Hematopoietic multipotent progenitor cell treated with erythropoietin and hydrocortisone succinate and interleukin-3 and kit ligand, for 4 days (in vitro differentiated cells): ENCODE results near the gene USP20.
A peak's percentile ranks its signal among the peaks of the same experiment; 100 is the strongest.

Experiments
- DNase-seq: peaks from one replicate; pipeline ENCODE4 v3.0.0-alpha.2; 2015

USP20 gene

DNA sequence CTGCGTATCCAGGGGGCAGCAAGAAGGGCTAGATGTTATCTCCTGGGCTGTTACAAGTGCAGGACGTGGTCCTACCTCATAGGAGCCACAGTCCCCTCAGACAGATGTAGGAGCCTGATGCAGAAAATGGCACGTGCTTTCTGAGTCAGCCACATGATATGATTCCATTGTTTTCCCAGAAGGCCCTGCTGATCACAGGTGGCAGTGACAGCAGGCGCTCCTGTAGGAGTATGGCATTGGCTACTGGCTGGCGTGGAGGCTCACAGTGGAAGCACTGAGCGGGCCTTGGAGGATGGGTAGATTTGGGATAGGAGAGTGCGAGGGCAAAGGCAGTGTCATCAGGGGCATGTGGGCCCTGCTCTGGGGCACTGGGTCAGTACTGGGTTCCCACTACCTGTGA, 21.9 kb downstream of the USP20 start:
- peak; percentile 46 for DNase-seq

DNA sequence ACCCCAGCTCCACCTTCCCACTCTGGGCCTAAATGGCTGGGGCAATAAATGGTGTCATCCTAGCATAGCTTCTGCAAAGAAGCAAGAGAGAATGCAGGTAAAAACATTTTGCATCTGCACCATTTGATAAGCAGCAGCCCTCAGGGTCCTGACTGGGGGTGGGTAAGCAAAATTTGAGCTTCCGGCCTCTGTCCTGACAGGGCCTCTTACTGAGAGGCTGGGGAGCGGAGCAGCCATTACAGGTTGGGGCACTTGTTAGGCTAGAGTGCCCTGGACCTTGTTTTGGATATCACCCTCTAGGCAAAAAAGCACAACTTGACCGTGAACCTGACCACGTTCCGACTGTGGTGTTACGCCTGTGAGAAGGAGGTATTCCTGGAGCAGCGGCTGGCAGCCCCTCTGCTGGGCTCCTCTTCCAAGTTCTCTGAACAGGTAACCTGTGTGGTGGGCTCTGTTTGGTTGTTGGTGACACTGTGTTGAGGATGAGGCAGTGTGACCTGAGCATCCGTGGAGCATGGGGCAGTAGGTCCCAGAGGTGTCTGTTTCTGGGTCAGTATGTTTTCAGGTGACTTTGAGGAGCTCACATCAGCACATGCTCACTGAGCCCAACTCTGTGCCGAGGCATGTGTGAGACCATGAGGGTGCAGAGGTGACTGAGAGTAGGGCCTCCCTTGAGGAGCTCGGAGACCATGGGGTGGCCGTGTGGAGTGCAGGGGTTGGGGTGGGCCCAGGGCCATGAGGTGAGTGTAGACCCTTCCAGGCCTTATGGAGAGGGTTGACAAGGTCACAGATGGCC, 23.1 kb downstream of the USP20 start:
- no peak for DNase-seq

DNA sequence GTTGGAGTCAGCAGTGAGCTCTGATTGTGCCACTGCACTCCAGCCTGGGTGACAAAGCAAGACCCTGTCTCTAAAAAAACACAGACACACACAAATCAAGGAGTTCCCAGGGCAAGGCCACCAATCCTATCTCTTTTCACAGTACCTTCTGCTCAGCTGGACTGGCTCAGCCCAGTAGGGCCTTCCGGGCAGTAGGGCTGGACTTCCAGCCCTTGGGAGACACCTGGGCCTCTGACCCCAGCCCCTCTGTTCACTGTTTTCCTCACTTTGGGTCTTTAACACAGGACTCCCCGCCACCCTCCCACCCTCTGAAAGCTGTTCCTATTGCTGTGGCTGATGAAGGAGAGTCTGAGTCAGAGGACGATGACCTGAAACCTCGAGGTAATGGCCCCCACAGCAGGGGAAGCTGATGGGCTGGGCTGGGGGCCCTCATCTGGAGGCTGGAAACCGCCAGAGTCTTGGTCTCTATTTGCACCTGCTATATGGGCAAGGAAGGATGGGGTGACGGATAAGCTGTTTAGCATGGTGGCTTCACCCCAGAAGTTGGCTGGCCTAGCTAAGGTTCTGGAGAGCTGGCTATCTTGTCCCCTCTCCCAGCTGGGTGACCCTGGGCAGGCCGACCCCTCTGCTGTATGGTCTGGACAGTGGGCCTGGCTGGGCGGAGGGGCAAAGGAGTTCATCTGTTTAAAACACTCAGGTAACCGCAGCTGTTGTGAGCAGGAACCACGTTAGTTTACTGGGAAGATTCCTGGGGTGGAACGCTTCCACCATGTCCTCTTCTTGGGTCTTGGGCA, 25.6 kb downstream of the USP20 start:
- DNase-seq, result peak; percentile 48

DNA sequence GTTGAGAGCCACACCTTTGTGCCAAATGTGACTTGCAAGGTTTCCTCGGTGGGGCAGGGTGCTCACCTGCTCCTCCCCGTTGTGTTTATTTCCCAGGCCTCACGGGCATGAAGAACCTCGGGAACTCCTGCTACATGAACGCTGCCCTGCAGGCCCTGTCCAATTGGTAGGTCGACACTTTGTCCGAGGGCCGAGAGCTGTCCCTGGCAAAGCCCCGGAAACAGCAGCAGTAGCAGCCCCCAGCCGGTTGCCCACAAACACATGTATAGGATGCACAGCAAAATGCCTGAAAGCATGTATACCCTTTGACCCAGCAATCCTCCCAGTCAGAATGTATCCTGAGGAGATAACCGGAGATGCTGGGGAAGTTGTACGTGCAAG, 26.2 kb downstream of the USP20 start:
- DNase-seq, result no peak

DNA sequence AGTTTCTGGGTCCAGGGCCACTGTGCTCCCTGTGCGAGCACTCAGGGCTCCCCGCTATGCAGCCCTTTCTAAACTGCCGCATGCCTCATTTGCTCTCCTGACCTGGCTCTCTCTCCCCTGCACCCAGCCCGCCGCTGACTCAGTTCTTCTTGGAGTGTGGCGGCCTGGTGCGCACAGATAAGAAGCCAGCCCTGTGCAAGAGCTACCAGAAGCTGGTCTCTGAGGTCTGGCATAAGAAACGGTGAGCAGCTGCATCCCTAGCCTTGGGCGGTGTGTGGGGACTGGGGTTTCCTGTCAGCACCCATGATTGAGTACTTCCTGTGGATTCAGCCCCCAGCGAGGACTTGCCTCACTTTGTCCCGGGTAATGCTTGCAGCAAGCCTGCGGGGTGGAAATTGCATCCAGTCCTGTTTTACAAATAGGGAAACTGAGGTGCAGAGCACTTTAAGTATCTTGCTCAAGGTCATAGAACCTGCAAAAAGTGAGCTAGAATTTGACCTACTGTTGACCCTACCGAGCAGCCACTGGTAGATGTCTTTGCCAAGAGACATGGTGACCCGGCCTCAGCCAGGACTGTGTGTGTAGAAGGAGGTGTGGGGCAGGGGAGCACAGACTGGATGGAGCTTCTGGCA, 27.9 kb downstream of the USP20 start:
- DNase-seq, result peak; percentile 100

DNA sequence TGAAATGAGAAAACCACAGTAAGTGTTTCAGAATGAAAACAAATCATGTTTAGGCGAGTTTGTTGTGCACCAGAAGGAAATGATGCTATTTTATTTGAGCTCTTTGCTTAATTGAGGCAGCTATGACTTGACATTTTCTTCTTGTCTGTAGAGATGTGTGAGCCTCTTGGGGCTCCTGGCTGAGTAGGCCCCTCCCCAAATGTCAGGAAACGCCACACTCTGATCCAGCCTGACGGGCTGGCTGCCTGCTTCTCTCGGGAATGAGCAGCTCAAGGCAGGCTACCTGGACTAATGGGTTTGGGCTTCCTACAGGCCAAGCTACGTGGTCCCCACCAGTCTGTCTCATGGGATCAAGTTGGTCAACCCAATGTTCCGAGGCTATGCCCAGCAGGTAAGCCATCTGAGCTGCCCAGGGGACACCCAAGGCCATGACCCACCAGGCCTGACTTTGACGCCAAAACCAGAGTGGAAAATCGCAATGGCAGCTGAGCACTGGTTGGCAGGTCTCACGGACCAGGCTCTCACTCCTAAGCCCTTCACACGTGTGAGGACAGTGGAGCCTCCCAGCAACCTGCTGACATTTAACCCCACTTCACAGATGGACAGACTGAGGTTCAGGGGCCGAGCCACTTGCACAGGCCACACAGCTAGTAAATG, 29.9 kb downstream of the USP20 start:
- peak; percentile 33 for DNase-seq

DNA sequence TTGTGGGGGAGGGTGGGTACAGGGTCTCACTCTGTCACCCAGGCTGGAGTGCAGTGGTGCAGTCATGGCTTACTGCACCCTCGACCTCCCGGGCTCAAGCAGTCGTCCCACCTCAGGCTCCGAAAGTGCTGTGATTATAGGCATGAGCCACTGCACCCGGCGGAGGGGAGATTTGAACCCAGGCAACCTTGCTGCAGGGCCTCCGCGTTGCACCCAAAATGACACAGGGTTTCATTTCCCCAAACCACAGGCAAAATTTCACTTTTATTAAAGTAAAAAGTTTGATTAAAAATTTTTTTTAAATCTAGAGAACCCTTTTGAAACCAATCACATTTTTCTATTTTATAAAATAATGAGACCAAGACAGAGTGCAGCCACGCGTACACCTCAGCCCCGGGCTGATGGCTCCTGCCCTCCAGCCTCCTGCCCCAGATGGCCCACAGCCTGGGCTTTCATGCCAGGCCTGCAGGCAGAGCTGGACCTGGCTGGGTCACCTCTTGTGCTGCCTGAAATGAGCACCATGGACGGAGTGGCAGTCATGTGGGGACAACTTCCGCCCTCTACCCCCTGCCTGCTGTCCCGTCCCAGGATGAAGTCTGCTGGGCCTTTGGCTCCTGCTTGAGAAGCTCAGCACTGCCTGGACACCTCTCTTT, 30.5 kb downstream of the USP20 start:
- no peak for DNase-seq

DNA sequence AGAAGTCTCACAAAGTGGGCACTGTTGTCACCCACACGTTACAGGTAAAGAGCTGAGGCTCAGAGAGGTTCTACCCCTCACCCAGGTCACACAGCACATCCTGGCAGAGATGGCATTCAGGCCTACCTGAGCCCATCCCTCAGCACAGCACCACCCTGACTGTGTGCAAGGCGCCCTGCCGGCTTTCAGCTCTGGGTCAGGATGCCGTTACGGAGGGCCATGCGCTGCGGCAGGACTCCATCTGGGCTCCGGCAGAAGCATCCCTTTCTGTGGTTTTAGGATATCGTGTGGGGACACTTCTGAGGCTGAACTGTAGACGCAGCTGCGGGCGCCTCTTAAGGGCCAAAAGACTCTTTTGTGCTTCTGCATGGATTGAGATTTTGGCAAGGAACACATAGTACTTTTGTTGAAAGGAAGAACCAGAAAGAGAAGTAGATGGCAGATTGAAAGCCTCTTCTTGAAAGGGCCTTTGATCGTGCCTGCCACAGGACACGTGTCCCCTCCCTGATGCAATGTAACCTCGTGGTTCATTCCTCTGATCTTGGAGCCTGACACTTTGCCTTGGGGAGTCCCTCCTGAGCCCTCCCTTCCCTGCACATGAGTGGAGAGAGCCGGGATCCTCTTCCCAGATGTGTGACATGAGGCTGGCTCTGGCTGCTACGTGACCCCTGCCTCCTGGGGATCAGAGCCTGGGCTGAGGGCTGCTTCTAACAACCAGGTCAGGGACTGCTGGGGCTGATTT, 31.3 kb downstream of the USP20 start:
- DNase-seq, result peak; percentile 57

DNA sequence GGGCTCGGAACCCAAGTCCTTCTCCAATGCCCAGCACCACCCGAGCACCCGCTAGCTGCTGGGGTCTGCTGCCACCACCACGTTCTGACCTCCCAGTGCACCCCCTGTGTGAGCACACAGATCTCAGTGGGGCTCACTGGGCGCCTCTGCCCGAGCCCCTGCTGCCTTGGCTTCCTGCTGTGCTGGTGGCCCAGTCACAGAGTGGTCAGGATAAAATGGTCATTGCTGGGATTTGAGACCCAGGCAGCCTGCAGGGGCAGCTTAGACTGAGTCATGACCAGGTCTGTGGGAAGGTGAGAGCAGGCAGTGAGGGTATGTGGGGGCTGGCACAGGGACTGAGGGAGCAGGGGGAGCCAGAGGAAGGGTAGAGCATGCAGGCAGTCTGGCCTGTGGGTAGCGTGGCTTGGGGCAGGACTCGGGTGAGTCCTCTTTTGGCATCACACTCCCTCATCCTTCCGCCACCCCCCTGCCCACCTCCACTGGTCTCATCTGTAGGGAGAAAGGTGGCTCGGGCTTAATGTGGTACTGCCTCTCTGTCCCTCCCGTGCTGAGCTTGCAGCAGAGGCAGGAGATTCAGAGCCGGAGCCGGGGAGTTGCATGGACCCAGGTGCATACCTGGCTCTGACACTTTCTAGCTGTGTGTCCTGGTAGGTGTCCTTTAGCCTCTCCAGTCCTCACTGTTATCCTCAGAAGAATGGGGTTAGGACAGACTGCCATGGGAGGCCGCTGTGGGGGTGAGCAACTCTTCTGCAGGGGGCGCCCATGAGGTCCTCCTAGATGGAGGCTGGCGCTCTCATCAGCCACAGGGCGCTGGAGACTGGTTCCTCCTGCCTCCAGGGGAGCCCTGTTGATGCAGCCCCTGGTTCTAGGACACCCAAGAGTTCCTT, 32.1 kb downstream of the USP20 start:
- peak; percentile 57 for DNase-seq

DNA sequence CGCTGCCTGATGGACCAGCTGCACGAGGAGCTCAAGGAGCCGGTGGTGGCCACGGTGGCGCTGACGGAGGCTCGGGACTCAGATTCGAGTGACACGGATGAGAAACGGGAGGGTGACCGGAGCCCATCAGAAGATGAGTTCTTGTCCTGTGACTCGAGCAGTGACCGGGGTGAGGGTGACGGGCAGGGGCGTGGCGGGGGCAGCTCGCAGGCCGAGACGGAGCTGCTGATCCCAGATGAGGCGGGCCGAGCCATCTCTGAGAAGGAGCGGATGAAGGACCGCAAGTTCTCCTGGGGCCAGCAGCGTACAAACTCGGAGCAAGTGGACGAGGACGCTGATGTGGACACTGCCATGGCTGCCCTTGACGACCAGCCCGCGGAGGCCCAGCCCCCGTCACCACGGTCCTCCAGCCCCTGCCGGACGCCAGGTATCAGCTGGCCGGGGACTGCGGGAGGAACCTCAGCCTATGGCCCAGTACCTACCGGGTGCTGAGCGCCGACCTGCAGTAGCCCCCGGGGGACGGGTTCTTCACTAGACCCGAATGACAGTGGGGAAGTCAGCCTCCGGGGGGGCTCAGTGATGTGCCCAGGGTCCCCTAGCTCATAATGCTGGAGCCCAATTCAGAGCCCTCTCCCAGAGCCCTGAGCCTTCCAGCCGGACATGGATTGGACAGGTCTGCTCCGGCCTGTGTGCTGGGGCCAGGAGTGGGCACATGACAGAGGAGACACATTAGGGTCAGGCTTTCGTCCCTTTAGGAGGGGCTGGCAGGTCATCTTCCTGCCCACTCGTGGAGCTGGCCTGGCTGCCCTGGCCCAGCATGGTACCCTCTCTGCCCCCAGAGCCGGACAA, 33.0 kb downstream of the USP20 start:
- no peak for DNase-seq

DNA sequence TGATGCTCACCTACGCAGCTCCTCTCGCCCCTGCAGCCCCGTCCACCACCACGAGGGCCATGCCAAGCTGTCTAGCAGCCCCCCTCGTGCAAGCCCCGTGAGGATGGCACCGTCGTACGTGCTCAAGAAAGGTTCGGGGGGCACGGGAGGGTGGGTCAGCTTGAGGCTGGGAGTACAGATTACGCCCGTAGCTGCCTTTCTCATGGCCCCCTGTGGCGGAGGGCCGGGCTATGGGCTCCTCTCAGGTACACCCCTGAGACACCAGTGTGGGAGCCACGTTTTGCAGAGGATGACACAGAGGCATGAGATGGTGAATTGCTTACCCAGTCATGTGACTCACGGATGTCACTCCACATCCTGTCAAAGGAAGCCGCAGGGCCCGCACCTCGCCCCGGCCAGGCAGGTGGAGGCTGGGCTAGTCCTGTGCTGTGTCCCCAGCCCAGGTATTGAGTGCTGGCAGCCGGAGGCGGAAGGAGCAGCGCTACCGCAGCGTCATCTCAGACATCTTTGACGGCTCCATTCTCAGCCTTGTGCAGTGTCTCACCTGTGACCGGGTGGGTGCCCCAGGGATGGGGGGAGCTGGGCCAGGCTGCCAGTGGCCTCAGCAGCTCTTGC, 33.7 kb downstream of the USP20 start:
- no peak for DNase-seq

DNA sequence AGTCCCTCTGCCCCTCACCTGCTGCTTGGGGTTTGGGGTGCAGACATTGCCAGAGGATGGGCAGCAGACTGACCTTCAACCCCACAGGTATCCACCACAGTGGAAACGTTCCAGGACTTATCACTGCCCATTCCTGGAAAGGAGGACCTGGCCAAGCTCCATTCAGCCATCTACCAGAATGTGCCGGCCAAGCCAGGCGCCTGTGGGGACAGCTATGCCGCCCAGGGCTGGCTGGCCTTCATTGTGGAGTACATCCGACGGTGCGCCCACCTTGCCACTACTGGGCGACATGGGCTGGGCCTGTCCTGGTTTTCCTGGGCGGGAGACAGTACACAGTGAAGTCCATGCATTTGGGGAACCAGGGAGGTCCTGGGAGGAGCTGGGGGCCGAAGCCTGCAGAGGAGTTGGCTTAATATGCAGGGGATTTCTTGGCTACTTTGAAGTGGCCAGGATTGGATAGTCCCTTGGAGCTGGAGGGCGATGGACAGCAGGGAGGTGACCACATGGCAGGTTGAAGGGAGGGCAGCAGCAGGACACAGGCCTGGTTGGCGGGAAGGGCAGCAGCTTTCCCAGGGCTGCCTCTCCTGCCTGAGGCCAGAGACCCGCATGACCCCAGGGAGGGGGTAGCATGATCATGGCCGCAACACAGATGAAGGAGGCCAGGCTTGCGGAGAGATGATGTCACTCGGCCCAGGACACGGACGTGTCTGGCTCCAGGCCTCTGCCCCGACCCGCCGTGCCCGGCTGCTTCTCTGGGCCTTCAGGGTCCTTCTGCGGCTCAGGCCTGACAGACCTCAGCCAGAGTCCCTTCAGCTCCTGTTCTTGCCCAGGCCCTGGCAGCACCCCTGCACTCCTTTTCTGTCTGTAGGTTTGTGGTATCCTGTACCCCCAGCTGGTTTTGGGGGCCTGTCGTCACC, 34.6 kb downstream of the USP20 start:
- DNase-seq, result no peak

DNA sequence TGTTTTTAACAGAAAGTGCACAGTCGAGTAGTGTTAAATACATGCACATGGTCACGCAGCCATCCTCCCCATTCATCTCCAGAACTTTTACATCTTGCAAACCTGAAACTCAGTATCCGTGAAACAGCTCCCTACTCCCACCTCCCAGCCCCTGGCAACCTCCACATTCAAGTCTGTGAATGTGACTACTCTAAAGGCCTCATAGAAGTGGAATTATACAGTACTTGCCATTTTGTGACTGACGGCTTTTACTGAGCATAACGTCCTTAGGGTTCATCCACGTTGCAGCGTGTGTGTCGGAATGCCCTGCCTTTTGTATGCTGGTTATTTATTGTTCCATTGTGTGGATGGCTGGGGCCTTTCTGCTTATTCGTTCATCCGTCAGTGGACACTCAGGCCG, 35.8 kb downstream of the USP20 start:
- DNase-seq, result no peak

DNA sequence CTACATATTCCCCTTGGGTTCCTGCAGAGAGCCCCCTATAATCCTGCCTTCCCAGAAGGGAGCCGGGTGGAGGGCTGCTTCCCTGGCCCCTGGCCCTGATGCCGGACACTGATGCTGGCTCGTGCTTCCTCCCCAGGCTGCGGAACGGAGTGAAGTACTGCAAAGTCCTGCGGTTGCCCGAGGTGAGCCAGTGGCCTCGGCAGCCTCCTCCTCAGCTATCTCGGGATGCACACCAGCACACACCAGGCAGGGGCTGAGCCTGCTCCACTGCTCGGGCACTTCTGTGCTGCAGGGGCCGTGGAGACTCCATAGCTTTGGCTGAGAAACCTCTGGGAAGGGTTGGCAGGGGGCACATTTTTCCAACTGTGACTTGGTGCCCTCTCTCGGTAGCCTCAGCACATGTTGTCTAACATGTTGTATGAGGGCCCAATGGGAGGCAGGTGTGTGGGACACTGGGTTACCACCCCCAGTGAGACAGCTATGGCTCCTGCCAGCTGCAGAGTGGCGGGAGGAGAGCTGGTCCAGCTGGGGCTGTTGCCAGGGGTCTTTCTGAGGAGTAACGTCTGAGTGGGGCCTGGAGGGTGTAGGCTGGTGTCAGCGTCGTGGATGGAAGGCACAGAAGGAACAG, 38.4 kb downstream of the USP20 start:
- no peak for DNase-seq

DNA sequence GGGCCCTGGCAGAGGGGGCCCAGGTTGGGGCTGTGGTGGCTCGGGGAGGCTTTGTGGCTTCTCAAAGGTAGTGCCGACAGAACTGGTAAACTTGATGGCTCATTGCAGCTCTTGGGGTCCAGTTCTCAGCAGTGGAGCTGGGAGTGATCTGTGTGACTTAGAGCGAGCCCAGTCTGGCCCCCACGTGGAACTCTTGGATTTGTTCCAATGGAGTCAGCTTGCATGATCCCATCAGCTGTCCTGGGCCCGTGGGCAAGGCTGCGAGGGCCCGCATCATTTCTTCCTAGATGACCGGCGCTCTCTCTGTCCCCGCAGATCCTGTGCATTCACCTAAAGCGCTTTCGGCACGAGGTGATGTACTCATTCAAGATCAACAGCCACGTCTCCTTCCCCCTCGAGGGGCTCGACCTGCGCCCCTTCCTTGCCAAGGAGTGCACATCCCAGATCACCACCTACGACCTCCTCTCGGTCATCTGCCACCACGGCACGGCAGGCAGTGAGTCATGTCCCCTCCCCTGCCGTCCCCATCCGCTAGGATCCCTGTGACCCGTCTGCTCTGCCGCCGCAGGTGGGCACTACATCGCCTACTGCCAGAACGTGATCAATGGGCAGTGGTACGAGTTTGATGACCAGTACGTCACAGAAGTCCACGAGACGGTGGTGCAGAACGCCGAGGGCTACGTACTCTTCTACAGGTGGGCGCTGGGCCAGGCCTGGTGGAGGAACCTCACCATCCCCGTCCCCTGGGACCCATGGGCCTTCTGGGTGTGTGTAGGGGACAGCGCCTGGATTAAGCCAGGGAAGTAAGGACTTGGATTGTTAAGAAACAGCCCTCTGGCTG, 39.2 kb downstream of the USP20 start:
- no peak for DNase-seq

DNA sequence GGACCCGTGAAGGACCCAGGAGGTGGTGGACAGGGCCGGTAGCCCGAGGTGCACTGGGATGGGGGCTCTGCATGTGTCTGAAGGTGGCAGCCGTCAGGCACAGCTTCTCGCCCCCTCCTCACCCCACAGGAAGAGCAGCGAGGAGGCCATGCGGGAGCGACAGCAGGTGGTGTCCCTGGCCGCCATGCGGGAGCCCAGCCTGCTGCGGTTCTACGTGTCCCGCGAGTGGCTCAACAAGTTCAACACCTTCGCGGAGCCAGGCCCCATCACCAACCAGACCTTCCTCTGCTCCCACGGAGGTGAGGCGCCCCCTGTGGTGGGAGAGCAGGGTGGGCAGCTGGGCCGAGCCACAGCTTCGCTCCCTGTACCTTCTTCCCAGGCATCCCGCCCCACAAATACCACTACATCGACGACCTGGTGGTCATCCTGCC, 39.9 kb downstream of the USP20 start:
- peak; percentile 36 for DNase-seq
